NCI-H2196 (cell line): ENCODE measurements around the gene MS4A6A.
"Not testable (repeated sequence)": the region's sequence is repeated elsewhere in the genome, so short reads cannot be mapped to it uniquely, and the experiment has no call there.

Experiments
- DNase-seq: peaks from one replicate; lab custom pipeline; 2025; ENCODE audit not compliant: unreplicated experiment; lab: John Stamatoyannopoulos, UW

The MS4A6A gene

GRCh38 chr11:60130496-60130895 lies 52.4 kb downstream of the MS4A6A start:
- DNase-seq = peak; percentile 14

- DNase-seq = no peak
Measured at GRCh38 chr11:60129853-60130252, 53.0 kb downstream of the MS4A6A start.

- not testable (repeated sequence) for DNase-seq
Measured at GRCh38 chr11:60128866-60129265, 54.0 kb downstream of the MS4A6A start.

GRCh38 chr11:60128376-60128775 lies 54.5 kb downstream of the MS4A6A start:
- DNase-seq = no peak

- no peak for DNase-seq
Measured at GRCh38 chr11:60127311-60127811, 55.5 kb downstream of the MS4A6A start.

GRCh38 chr11:60125956-60126585 lies 56.8 kb downstream of the MS4A6A start:
- no peak for DNase-seq

- DNase-seq = no peak
Measured at GRCh38 chr11:60124802-60125432, 58.0 kb downstream of the MS4A6A start.
